ENCODE results near the gene BCAM. TPM values are rescaled to one million over a fixed set of nuclear protein-coding genes. Genes with fewer than 3 reads are reported as not detected.

The BCAM gene
- total and polyA plus RNA-seq, 10 of the 15 experiments (the other 5 are each of a cell fraction or from before 2014, with no cell fraction given) = 0.10 to 0.64 TPM; not detected in 8

GRCh38 chr19:44772959-44773358 is 35.9 kb upstream of the BCAM start:
- intact Hi-C loops (cut with micrococcal nuclease; ENCODE audit: unreplicated experiment) = loop anchor here (10.0 kb wide), 1 partner anchor 118 kb away; no protein-coding TSS in a partner anchor
- POLR2A ChIA-PET = interaction anchor here (1.2 kb wide), 1 partner anchor 51 kb away, joined by 3 read pairs; no protein-coding TSS in a partner anchor
- Histone ChIP-seq H3K79me2 (ENCODE audit: control insufficient read depth, insufficient read depth, low read length) (no peaks in the 10 kb centered on the region), H3K36me3 (ENCODE audit: control insufficient read depth in 2 of 2, insufficient read depth in 2 of 2, low read length in 1 of 2) (no peaks in the 10 kb centered on the region), H3K27me3 (replicated peaks in 1 of 2; ENCODE audit: control insufficient read depth in 2 of 2, insufficient read depth in 2 of 2, low read length in 1 of 2) (no peaks in the 10 kb centered on the region), H3K9ac (ENCODE audit: control insufficient read depth, insufficient read depth, low read length) (no peak overlapping the region), H3K27ac (ENCODE audit: control insufficient read depth, insufficient read depth) (no peak overlapping the region), H3K4me1 (ENCODE audit: control insufficient read depth, insufficient read depth, low read length) (peaks cover 15% of the 10 kb centered on the region), H3K9me3 (replicated peaks; ENCODE audit: control insufficient read depth, insufficient read depth, low read length) (peaks cover 5% of the 10 kb centered on the region; the same call in 2 of the 3 replicates), H4K20me1 (ENCODE audit: control insufficient read depth, insufficient read depth) (no peaks in the 10 kb centered on the region), H3K4me3 (no peak overlapping the region), H2AFZ (ENCODE audit: control insufficient read depth, low read depth, low read length) (no peak overlapping the region), H3K4me2 (ENCODE audit: control insufficient read depth, insufficient read depth) (no peak overlapping the region)
- WGBS (ENCODE audit: insufficient coverage, insufficient replicate concordance, low lambda C conversion rate, missing lambda C conversion rate) = 51% methylated on average over 3 of the region's 3 CpGs
- SMC1A ChIA-PET (ENCODE audit: uncharacterized antibody, unreplicated experiment) = interaction anchor here (1.2 to 12.0 kb wide), 6 partner anchors 35 to 117 kb away, joined by 3 to 328 read pairs (median 21); no protein-coding TSS in a partner anchor
- FAIRE-seq (no peak), DNase-seq (ENCODE audit: low read depth, low spot score) (no peak), ATAC-seq (no peak)
- no TSS peak for BruUV-seq (replicated peaks)
- in situ Hi-C loops (cut with MboI) = loop anchor here (5.0 kb wide), 1 partner anchor 51 kb away; no protein-coding TSS in a partner anchor
- CTCF ChIA-PET = interaction anchor here (3.8 to 15.6 kb wide), 4 partner anchors 12 to 117 kb away, joined by 40 to 513 read pairs (median 107); no protein-coding TSS in a partner anchor
- RAD21 ChIA-PET (ENCODE audit: unreplicated experiment) = interaction anchor here (1.2 to 6.1 kb wide), 4 partner anchors 49 to 117 kb away, joined by 3 to 302 read pairs (median 22); partner anchors contain the start of gene NECTIN2
- no peak for TF ChIP-seq TCF12 (IDR thresholded peaks at IDR 0.05; ENCODE audit: low read depth, low read length)
- TF ChIP-seq POLR2AphosphoS2 (IDR thresholded peaks at IDR 0.05; ENCODE audit: low read depth, low read length) = no peak
- no peak for TF ChIP-seq MXI1 (IDR thresholded peaks at IDR 0.05; ENCODE audit: low read depth, low read length)
- TF ChIP-seq MYC (IDR thresholded peaks at IDR 0.05; ENCODE audit: insufficient read depth, insufficient read length, insufficient replicate concordance, low read length, severe bottlenecking) = no peak
- no peak for TF ChIP-seq NFXL1 (IDR thresholded peaks at IDR 0.05; ENCODE audit: borderline replicate concordance)
- no peak for TF ChIP-seq BCLAF1 (IDR thresholded peaks at IDR 0.05)
- no peak for TF ChIP-seq TCF7 (IDR thresholded peaks at IDR 0.05; ENCODE audit: borderline replicate concordance)
- no peak for TF ChIP-seq WRNIP1 (IDR thresholded peaks at IDR 0.05; ENCODE audit: borderline replicate concordance, low read depth, low read length)
- TF ChIP-seq E2F8 (IDR thresholded peaks at IDR 0.05; ENCODE audit: low read depth, partially characterized antibody) = no peak
- no peak for TF ChIP-seq ZBTB4 (CRISPR knock-in tag; IDR thresholded peaks at IDR 0.05)
- no peak for TF ChIP-seq POLR2A (IDR thresholded peaks at IDR 0.05; ENCODE audit: low read depth, low read length)
- TF ChIP-seq FOS (IDR thresholded peaks at IDR 0.05; ENCODE audit: borderline replicate concordance, extremely low read depth, insufficient read length) = no peak
- TF ChIP-seq IRF4 (IDR thresholded peaks at IDR 0.05; ENCODE audit: low read depth, low read length) = no peak
